ENCODE measurements around the gene SFTA2. TPM values are rescaled to one million over a fixed set of nuclear protein-coding genes. Genes with fewer than 3 reads are reported as not detected.

Gene SFTA2
- total RNA-seq, 1 experiment from 2014 or later, result not detected

GRCh38 chr6:30947231-30947630 lies 15.3 kb upstream of the SFTA2 start:
- Histone ChIP-seq H4K20me1 (ENCODE audit: insufficient read depth) (no peaks in the 10 kb centered on the region), H3K9me2 (ENCODE audit: insufficient read depth) (no peaks in the 10 kb centered on the region), H3K27me3 (ENCODE audit: insufficient read depth, low read length) (no peaks in the 10 kb centered on the region), H2AFZ (ENCODE audit: low read depth, low read length, poor library complexity, severe bottlenecking) (no peak overlapping the region), H3K9me3 (ENCODE audit: control insufficient read depth in 1 of 2, insufficient read depth in 1 of 2, low read depth in 1 of 2, low read length in 2 of 2) (no peaks in the 10 kb centered on the region), H3K79me2 (ENCODE audit: insufficient read depth, low read length) (no peaks in the 10 kb centered on the region), H3K4me2 (ENCODE audit: low read length) (no peak overlapping the region), H3K9ac (ENCODE audit: low read length) (no peak overlapping the region), H3K4me3 (replicated peaks in 1 of 2; ENCODE audit: low read depth in 1 of 2, low read length in 2 of 2) (no peak overlapping the region), H3K36me3 (ENCODE audit: control insufficient read depth in 1 of 2, insufficient read depth in 2 of 2, low read length in 2 of 2) (no peaks in the 10 kb centered on the region), H3K4me1 (ENCODE audit: control insufficient read depth in 1 of 2, insufficient read depth in 2 of 2, low read length in 2 of 2) (peaks cover 11 to 12% of the 10 kb centered on the region in 2 experiments), H3K27ac (ENCODE audit: low read depth, low read length) (no peak overlapping the region)
- BruUV-seq (replicated peaks), result no TSS peak
- ChIA-PET RAD21 (ENCODE audit: low non-redundant PET in 1 of 2, low total read pairs in 2 of 2, uncharacterized antibody in 2 of 2, unreplicated experiment in 2 of 2) (no interaction called here), CTCF (no interaction called here), POLR2A (no interaction called here)
- no peak for DNase-seq (ENCODE audit: low read depth, low spot score)
- TF ChIP-seq CEBPB (IDR thresholded peaks at IDR 0.05; ENCODE audit: low read depth) (no peak), POLR2A (IDR thresholded peaks at IDR 0.05; ENCODE audit: borderline replicate concordance, extremely low read depth, insufficient read depth, insufficient read length) (no peak), JUND (IDR thresholded peaks at IDR 0.05) (no peak), POLR2AphosphoS5 (IDR thresholded peaks at IDR 0.05; ENCODE audit: low read depth, low read length) (no peak), EZH2 (IDR thresholded peaks at IDR 0.05) (no peak), MAX (IDR thresholded peaks at IDR 0.05) (no peak), REST (IDR thresholded peaks at IDR 0.05; ENCODE audit: low read depth) (no peak), ZFX (IDR thresholded peaks at IDR 0.05) (no peak), EGR1 (IDR thresholded peaks at IDR 0.05; ENCODE audit: low read depth) (no peak), CBX3 (IDR thresholded peaks at IDR 0.05; ENCODE audit: low read depth) (no peak)
- intact Hi-C loops (cut with micrococcal nuclease), result no loop called here
- no peak for ATAC-seq
